ENCODE results near the gene VSIG4. TPM values are rescaled to one million over a fixed set of nuclear protein-coding genes. Genes with fewer than 3 reads are reported as not detected.

The VSIG4 gene
- total RNA-seq, 1 experiment from 2014 or later, result 0.10 TPM

GRCh38 chrX:66020631-66021334, 19.1 kb downstream of the VSIG4 start:
- Histone ChIP-seq H3K27ac (ENCODE audit: low read length) (no peak overlapping the region), H3K9me3 (ENCODE audit: control insufficient read depth, insufficient read depth, low read depth, low read length) (no peaks in the 10 kb centered on the region), H3K27me3 (ENCODE audit: control insufficient read depth, insufficient read depth, low read length) (no peaks in the 10 kb centered on the region), H3K4me3 (ENCODE audit: low read depth in 2 of 2, low read length in 2 of 2) (no peak overlapping the region), H3K36me3 (ENCODE audit: control insufficient read depth, insufficient read depth, low read length) (no peaks in the 10 kb centered on the region), H3K4me1 (ENCODE audit: control insufficient read depth, insufficient read depth, low read length) (no peaks in the 10 kb centered on the region)
- no peak for TF ChIP-seq TCF7L2 (IDR thresholded peaks at IDR 0.05; ENCODE audit: low read depth, low read length)
- TF ChIP-seq SIN3A (IDR thresholded peaks at IDR 0.05; ENCODE audit: borderline replicate concordance, insufficient read depth, low read depth, low read length), result no peak
- TF ChIP-seq POLR2AphosphoS5 (IDR thresholded peaks at IDR 0.05; ENCODE audit: low read depth, low read length), result no peak
- TF ChIP-seq CTCF (IDR thresholded peaks at IDR 0.05), result no peak
- in situ Hi-C loops (cut with HindIII; ENCODE audit: low pct_unique_long_range_greater_than_20kb, low sequenced_read_pairs) (no loop called here), intact Hi-C loops (cut with micrococcal nuclease; ENCODE audit: unreplicated experiment) (no loop called here)
- CTCF ChIA-PET, result no interaction called here
- DNase-seq (ENCODE audit: low read depth, low spot score) (no peak), ATAC-seq (no peak)
- POLR2A ChIA-PET, result interaction anchor here (0.7 kb wide), 1 partner anchor 30 kb away, joined by 6 read pairs; no protein-coding TSS in a partner anchor
- no TSS peak for BruUV-seq (replicated peaks)

GRCh38 chrX:66019974-66020373, 19.9 kb downstream of the VSIG4 start:
- in situ Hi-C loops (cut with HindIII; ENCODE audit: low pct_unique_long_range_greater_than_20kb, low sequenced_read_pairs) (no loop called here), intact Hi-C loops (cut with micrococcal nuclease; ENCODE audit: unreplicated experiment) (no loop called here)
- TF ChIP-seq SIN3A (IDR thresholded peaks at IDR 0.05; ENCODE audit: borderline replicate concordance, insufficient read depth, low read depth, low read length) (no peak), REST (IDR thresholded peaks at IDR 0.05; ENCODE audit: insufficient read depth in 1 of 2, low read depth in 2 of 2, low read length in 1 of 2) (no peak), TCF7L2 (IDR thresholded peaks at IDR 0.05; ENCODE audit: low read depth, low read length) (no peak), CTCF (IDR thresholded peaks at IDR 0.05) (no peak), POLR2AphosphoS5 (IDR thresholded peaks at IDR 0.05; ENCODE audit: low read depth, low read length) (no peak)
- H3K27ac ChIP-seq (ENCODE audit: low read length), result no peak overlapping the region
- no peak overlapping the region for H3K4me3 ChIP-seq (ENCODE audit: low read depth in 2 of 2, low read length in 2 of 2)
- H3K9me3 ChIP-seq (ENCODE audit: control insufficient read depth, insufficient read depth, low read depth, low read length), result no peaks in the 10 kb centered on the region
- ATAC-seq, result no peak
- no peak for DNase-seq (ENCODE audit: low read depth, low spot score)
- CTCF ChIA-PET, result no interaction called here
- no peaks in the 10 kb centered on the region for H3K36me3 ChIP-seq (ENCODE audit: control insufficient read depth, insufficient read depth, low read length)
- no peaks in the 10 kb centered on the region for H3K27me3 ChIP-seq (ENCODE audit: control insufficient read depth, insufficient read depth, low read length)
- no TSS peak for BruUV-seq (replicated peaks)
- H3K4me1 ChIP-seq (ENCODE audit: control insufficient read depth, insufficient read depth, low read length), result no peaks in the 10 kb centered on the region
- POLR2A ChIA-PET, result no interaction called here

Measured in Panc1 (cell line).